MM.1S (cell line): ENCODE data around the gene PUSL1.

ENCODE experiments used
- CTCF ChIP-seq: fragments of 300-600 bp; sonication (generic); IDR thresholded peaks from 2 replicates; pipeline ENCODE4 v1.5.1; 2016; ENCODE audit warnings: antibody characterized with exemption, low read length, mixed read lengths
- EZH2phosphoT487 ChIP-seq: fragments of 300-600 bp; sonication (generic); IDR thresholded peaks from 2 replicates; pipeline ENCODE4 v1.6.1; 2018; ENCODE audit warnings: antibody characterized with exemption, low read length

GRCh38 chr1:1287288-1288110, 20.9 kb upstream of the PUSL1 start:
- TF ChIP-seq EZH2phosphoT487 = no peak
- no peak for TF ChIP-seq CTCF
